Stimulated activated CD4-positive, alpha-beta T cell treated with anti-CD3 and anti-CD28 coated beads, Interleukin-4, amount 100 ng/mL, for 1 hour (primary cell): ENCODE data around the gene OTUD4.
"Not testable (repeated sequence)": the region's sequence is repeated elsewhere in the genome, so short reads cannot be mapped to it uniquely, and the experiment has no call there.

Source experiments
- DNase-seq: peaks from one replicate; pipeline ENCODE4 v3.0.0-alpha.2; 2020

OTUD4 gene, protein sequence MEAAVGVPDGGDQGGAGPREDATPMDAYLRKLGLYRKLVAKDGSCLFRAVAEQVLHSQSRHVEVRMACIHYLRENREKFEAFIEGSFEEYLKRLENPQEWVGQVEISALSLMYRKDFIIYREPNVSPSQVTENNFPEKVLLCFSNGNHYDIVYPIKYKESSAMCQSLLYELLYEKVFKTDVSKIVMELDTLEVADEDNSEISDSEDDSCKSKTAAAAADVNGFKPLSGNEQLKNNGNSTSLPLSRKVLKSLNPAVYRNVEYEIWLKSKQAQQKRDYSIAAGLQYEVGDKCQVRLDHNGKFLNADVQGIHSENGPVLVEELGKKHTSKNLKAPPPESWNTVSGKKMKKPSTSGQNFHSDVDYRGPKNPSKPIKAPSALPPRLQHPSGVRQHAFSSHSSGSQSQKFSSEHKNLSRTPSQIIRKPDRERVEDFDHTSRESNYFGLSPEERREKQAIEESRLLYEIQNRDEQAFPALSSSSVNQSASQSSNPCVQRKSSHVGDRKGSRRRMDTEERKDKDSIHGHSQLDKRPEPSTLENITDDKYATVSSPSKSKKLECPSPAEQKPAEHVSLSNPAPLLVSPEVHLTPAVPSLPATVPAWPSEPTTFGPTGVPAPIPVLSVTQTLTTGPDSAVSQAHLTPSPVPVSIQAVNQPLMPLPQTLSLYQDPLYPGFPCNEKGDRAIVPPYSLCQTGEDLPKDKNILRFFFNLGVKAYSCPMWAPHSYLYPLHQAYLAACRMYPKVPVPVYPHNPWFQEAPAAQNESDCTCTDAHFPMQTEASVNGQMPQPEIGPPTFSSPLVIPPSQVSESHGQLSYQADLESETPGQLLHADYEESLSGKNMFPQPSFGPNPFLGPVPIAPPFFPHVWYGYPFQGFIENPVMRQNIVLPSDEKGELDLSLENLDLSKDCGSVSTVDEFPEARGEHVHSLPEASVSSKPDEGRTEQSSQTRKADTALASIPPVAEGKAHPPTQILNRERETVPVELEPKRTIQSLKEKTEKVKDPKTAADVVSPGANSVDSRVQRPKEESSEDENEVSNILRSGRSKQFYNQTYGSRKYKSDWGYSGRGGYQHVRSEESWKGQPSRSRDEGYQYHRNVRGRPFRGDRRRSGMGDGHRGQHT

DNA sequence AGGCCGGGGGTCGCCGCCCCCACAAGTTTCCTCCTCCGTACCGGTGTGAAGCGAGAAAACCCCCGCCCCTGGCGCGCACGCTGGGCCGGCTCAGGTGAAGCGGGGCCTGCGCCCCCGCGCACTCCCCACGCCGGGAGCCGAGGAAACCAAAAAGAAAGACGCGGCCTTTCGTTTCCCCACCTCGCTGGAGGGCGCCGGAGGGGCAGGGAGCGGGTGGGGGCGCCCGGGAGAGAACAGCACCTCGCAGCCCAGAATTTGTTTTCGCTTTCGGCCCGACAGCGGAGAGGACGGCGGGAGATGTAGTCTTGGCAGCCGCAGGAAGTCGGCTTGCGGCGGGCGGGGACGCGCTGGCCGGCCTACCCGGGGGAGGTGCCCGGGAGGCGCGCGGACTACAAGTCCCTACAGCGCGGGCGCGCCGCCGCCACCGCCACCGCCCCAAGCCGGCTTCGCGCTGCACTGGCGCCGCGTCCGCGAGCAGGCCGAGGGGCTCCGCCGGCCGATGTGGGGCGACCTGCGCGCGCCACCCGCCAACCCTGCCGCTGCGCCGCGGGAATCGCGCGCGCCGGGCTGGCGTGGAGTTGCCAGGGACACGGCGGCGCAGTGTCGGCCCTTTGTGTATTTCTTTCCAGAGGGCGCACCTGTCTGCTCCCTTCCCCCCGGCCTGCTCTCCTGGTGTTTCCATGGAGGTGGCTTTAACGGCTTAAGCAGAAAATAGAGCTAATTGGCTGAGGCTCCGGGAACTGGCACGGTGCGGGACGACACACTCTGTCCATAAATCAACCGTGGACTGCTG is at the start of gene OTUD4:
OTUD4 (minus strand) TSS at position 292 of the 793 bp plus-strand sequence. CDS start 616 bp downstream, outside the sequence.
- peak; percentile 94 for DNase-seq

DNA sequence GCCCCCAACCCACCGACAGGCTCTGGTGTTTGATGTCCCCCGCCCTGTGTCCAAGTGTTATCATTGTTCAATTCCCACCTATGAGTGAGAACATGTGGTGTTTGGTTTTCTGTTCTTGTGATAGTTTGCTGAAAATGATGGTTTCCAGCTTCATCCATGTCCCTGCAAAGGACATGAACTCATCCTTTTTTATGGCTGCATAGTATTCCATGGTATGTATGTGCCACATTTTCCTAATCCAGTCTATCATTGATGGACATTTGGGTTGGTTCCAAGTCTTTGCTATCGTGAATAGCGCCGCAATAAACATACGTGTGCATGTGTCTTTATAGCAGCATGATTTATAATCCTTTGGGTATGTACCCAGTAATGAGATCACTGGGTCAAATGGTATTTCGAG is 42.8 kb upstream of the OTUD4 start:
- DNase-seq, result not testable (repeated sequence)

- not testable (repeated sequence) for DNase-seq
These were observed 41.1 kb upstream of the OTUD4 start for GRCh38 chr4:145221529-145221928.

- DNase-seq, result no peak
These were observed 38.7 kb upstream of the OTUD4 start for GRCh38 chr4:145219090-145219489.

- DNase-seq, result no peak
These were observed 37.9 kb upstream of the OTUD4 start for GRCh38 chr4:145218251-145218650.

- DNase-seq, result no peak
These were observed 37.0 kb upstream of the OTUD4 start for GRCh38 chr4:145217349-145217748.

DNA sequence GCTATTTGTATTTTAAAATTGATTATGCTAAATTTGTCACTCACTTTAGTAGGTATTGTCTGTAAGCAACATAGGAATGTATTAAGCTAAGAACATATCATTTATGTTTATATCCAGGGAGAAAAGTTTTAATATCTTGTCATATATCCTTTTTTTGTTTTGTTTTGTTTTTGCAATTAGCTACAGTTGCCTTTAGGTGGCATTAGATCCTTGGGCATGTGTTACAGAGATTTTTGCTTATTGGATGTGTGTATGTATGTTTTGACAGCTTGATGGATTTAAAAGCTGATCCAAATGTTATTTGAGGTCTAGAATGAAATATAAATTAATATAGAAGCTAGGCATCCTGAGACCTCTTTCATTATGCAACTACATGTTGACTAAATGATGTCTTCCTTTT is 36.1 kb upstream of the OTUD4 start:
- no peak for DNase-seq

DNA sequence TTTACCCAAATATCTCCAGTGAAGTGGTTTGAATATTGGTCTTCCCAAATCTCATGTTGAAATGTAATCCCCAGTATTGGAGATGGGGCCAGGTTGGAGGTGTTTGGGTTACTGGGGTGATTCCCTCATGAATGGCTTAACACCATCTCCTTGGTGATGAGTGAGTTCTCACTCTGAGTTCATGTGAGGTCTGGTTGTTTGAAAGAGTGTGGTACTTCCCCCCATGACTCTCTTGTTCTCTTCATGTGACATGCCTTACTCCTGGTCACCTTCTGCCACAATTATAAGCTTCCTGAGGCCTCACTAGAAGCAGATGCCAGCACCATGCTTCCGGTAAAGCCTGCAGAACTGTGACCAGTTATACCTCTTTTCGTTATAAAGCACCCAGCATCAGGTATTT is 32.9 kb upstream of the OTUD4 start:
- DNase-seq, result no peak

- no peak for DNase-seq
These were observed 27.5 kb upstream of the OTUD4 start for GRCh38 chr4:145207934-145208333.

- DNase-seq, result no peak
These were observed 23.0 kb upstream of the OTUD4 start for GRCh38 chr4:145203410-145203809.

GRCh38 chr4:145200366-145200765 is 20.0 kb upstream of the OTUD4 start:
- DNase-seq, result no peak

DNA sequence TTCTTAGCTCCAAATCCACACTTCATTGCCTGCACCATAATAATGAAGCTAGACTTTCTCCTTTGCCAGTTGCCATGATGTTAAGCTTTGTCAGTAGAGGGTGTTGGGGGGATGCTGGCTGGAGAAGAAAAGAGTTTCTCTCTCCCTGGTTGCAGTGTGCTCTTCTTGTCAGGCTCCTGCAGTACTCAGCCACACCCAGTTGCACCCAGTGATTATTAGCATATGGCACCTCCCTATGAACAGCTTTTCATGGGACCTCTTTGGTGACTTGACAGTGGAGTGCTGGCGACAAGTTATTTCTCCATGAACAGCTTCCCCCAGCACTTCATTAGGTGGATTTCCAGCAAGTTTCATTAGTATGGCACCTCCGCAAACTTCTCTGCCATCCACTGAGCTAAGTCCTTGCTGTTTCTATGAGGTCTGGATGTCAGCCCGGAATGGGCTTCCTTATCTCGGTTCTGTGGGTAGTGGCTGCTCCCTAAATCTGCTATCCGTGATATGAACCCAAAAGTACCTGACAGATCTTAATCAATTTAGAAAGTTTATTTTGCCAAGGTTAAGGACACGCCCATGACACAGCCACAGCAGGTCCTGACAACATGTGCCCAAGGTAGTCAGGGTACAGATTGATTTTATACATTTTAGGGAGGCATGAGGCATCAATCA is 18.8 kb upstream of the OTUD4 start:
- DNase-seq, result no peak

- DNase-seq, result no peak
These were observed 16.4 kb upstream of the OTUD4 start for GRCh38 chr4:145196747-145197146.

- no peak for DNase-seq
These were observed 15.0 kb upstream of the OTUD4 start for GRCh38 chr4:145195167-145195952.

DNA sequence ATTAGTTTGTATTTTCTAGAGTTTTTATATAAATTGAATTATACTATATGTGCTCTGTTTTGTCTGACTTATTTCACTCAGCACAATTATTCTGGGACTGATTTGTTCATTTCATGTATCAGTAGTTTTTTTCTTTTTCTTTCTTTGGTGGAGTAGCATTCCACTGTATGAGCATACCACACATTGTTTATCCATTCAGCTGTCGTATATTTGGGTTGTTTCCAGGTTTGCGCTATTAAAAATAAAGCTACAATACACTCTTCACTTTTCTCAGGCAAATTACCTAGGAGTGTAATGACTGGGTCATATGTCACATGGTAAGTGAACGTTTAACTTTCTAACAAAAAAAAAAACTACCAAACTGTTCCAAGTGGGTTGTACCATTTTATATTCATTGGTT is 9.6 kb upstream of the OTUD4 start:
- no peak for DNase-seq

- DNase-seq, result no peak
These were observed 6.3 kb upstream of the OTUD4 start for GRCh38 chr4:145186729-145187128.

GRCh38 chr4:145183581-145183980 is 3.2 kb upstream of the OTUD4 start:
- DNase-seq, result no peak

GRCh38 chr4:145183023-145183422 is 2.6 kb upstream of the OTUD4 start:
- DNase-seq, result no peak

DNA sequence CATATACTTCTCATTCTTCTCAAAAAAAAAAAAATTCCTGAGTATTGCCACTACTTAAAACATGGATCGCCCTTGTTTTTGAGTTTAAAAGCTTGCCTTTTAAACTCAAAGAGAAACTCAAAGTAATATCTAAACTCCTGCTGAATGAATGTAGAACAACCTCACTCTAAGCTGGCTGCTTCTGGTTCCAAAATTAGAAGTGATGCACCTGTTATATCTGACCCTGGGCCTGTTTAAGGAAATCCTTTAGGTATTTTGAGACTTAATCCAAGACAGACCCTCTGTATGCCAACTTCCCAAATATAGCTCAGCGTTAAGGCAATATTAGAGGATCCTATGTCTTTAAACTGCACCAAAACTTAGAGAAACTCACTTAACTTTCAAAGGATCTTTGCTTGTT is 1.8 kb upstream of the OTUD4 start:
- no peak for DNase-seq

- no peak for DNase-seq
These were observed 707 bp upstream of the OTUD4 start for GRCh38 chr4:145181091-145181501.

- not testable (repeated sequence) for DNase-seq
These were observed 510 bp downstream of the OTUD4 start for GRCh38 chr4:145179861-145180297.
